ENCODE results near the gene FNDC3B.

Gene FNDC3B

GRCh38 chr3:172262991-172263608, 223.7 kb downstream of the FNDC3B start:
- H3K4me3 ChIP-seq (ENCODE audit: low read depth, low read length), result no peak overlapping the region
- H3K27ac ChIP-seq (ENCODE audit: extremely low read depth, low read depth, low read length), result no peak overlapping the region
- ChIA-PET POLR2A (interaction anchor here (0.6 kb wide), 1 partner anchor 1694 kb away, joined by 3 read pairs; no protein-coding TSS in a partner anchor), CTCF (no interaction called here)
- H3K36me3 ChIP-seq (ENCODE audit: control insufficient read depth in 2 of 2, insufficient read depth in 1 of 2, low read length in 2 of 2), result peaks cover 0 to 26% of the 10 kb centered on the region in 2 experiments; a peak in 1 of 3 replicates
- no peaks in the 10 kb centered on the region for H3K9me3 ChIP-seq (ENCODE audit: control insufficient read depth, insufficient read depth, low read depth, low read length)
- no peaks in the 10 kb centered on the region for H3K4me1 ChIP-seq (ENCODE audit: control insufficient read depth, insufficient read depth, low read length)
- TF ChIP-seq ZFHX2 (tag by site-specific recombination; conservative IDR thresholded peaks at IDR 0.05) (no peak), ZNF76 (tag by site-specific recombination; IDR thresholded peaks at IDR 0.05; ENCODE audit: borderline replicate concordance, low read depth) (no peak), ZNF837 (tag by site-specific recombination; IDR thresholded peaks at IDR 0.05) (no peak), KLF7 (tag by site-specific recombination; IDR thresholded peaks at IDR 0.05; ENCODE audit: borderline replicate concordance) (no peak), ZNF362 (tag by site-specific recombination; IDR thresholded peaks at IDR 0.05) (no peak)

- ChIA-PET CTCF (no interaction called here), POLR2A (no interaction called here)
- TF ChIP-seq ZNF274 (IDR thresholded peaks at IDR 0.05; ENCODE audit: low read length), result no peak
- no peak for TF ChIP-seq ZNF274 (tag by site-specific recombination; IDR thresholded peaks at IDR 0.05; ENCODE audit: borderline replicate concordance)
- no peak for TF ChIP-seq ZNF398 (tag by site-specific recombination; IDR thresholded peaks at IDR 0.05)
- no peak for TF ChIP-seq ZBTB49 (tag by site-specific recombination; IDR thresholded peaks at IDR 0.05; ENCODE audit: low read depth)
- no peak for TF ChIP-seq ZNF2 (tag by site-specific recombination; IDR thresholded peaks at IDR 0.05)
- no peak for TF ChIP-seq ZNF404 (tag by site-specific recombination; IDR thresholded peaks at IDR 0.05)
- no peak for TF ChIP-seq SCRT2 (tag by site-specific recombination; IDR thresholded peaks at IDR 0.05)
- no peak for TF ChIP-seq ZNF610 (tag by site-specific recombination; IDR thresholded peaks at IDR 0.05; ENCODE audit: borderline replicate concordance)
- TF ChIP-seq ZNF530 (tag by site-specific recombination; IDR thresholded peaks at IDR 0.05; ENCODE audit: low read depth), result no peak
- no peak for TF ChIP-seq MYNN (tag by site-specific recombination; IDR thresholded peaks at IDR 0.05; ENCODE audit: borderline replicate concordance)
- no peak for TF ChIP-seq HOXA7 (CRISPR knock-in tag; IDR thresholded peaks at IDR 0.05; ENCODE audit: borderline replicate concordance)
- no peak for TF ChIP-seq ZNF362 (tag by site-specific recombination; IDR thresholded peaks at IDR 0.05)
- no peak for TF ChIP-seq ZNF548 (tag by site-specific recombination; IDR thresholded peaks at IDR 0.05)
- TF ChIP-seq GLI4 (tag by site-specific recombination; IDR thresholded peaks at IDR 0.05), result no peak
- no peak for TF ChIP-seq ZNF501 (tag by site-specific recombination; IDR thresholded peaks at IDR 0.05)
- no peak for TF ChIP-seq ZNF580 (tag by site-specific recombination; IDR thresholded peaks at IDR 0.05)
- TF ChIP-seq ZNF121 (tag by site-specific recombination; IDR thresholded peaks at IDR 0.05), result no peak
- TF ChIP-seq ZNF513 (tag by site-specific recombination; IDR thresholded peaks at IDR 0.05), result no peak
- TF ChIP-seq ZNF175 (tag by site-specific recombination; IDR thresholded peaks at IDR 0.05), result no peak
- Histone ChIP-seq H3K4me1 (ENCODE audit: control insufficient read depth, insufficient read depth, low read length) (no peaks in the 10 kb centered on the region), H3K9me3 (ENCODE audit: control insufficient read depth, insufficient read depth, low read depth, low read length) (no peaks in the 10 kb centered on the region), H3K4me3 (ENCODE audit: low read depth, low read length) (no peak overlapping the region), H3K36me3 (ENCODE audit: control insufficient read depth in 2 of 2, insufficient read depth in 1 of 2, low read length in 2 of 2) (peaks cover 0 to 24% of the 10 kb centered on the region in 2 experiments; a peak in 1 of 3 replicates), H3K27ac (ENCODE audit: extremely low read depth, low read depth, low read length) (no peak overlapping the region)
Observed at GRCh38 chr3:172263781-172264486, 224.6 kb downstream of the FNDC3B start.
